ENCODE measurements around the gene ZNF398.
"Not testable (repeated sequence)": the region's sequence is repeated elsewhere in the genome, so short reads cannot be mapped to it uniquely, and the experiment has no call there.

The ZNF398 gene

DNA sequence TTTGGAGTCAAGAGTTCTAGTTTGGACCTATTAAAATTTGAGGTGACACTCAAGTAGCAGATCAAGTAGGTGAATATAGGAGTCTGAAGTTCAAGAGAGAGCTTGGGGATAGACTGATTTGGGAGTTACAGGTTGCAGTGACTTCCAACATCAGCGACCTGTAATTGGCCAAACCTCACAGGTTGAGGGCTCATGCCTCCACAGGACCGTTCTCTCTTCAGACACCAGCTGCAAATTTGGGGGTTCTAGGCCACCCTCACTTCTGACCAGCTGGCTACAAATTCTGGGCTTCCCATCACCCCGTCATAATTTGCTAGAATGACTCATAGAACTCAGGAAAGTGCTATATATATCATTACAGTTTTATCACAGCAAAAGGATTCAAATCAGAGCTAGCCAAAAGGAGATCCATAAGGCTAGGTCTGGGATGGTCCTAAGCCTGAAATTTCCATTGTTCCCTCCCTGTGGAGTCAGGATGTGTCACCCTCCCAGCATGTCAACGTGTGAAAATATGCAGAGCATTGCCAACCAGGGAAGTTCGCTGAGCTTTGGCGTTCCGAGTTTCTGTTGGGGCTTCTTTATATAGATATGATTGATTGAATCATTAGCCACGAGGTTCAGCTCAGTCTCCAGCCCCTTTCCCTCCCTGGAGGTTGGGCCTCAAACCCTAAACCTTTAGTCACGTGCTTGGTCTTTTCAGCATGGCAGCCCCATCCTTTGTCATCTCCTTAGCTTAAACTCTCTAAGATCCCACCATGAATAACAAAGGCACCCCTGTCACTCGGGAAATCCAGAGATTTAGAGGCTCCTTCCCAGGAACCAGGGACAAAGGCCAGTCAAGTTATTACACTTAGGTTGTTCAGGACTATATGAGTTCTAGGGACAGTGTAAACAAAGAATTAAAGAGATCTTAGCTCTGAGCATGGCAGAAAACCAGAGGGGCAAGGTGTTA is 71.5 kb downstream of the ZNF398 start:
- DNase-seq, result no peak
- Mint-ChIP-seq H3K27me3 (no peaks in the 10 kb centered on the region), H3K4me1 (no peaks in the 10 kb centered on the region), H3K9me3 (no peaks in the 10 kb centered on the region), H3K27ac (no peak overlapping the region), H3K4me3 (no peak overlapping the region), H3K36me3 (peaks cover 40% of the 10 kb centered on the region)
- CTCF ChIA-PET, result no interaction called here

DNA sequence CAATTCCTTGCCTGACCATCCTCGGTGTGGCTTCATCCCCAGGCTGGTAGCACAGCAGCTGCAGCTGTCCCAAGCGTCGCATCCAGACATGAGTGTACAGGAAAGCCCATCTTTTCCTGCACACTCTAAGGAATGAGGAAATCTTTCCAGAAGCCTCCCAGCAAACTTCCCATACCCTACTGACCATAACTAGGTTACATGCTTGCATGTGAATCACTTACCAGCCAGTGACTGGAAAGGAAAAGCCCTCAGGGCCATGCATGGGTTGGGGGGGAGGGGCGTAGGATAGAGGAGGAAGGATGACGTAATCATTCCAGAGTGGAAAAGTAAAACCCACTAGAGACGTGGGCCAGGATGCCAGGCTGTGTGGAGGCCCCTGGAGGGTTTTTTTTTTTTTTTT is 73.3 kb downstream of the ZNF398 start:
- H3K36me3 Mint-ChIP-seq, result peaks cover 36% of the 10 kb centered on the region
- CTCF ChIA-PET, result no interaction called here
- H3K4me1 Mint-ChIP-seq, result no peaks in the 10 kb centered on the region
- no peaks in the 10 kb centered on the region for H3K27me3 Mint-ChIP-seq
- no peak overlapping the region for H3K4me3 Mint-ChIP-seq
- H3K9me3 Mint-ChIP-seq, result no peaks in the 10 kb centered on the region
- no peak overlapping the region for H3K27ac Mint-ChIP-seq
- no peak for DNase-seq

DNA sequence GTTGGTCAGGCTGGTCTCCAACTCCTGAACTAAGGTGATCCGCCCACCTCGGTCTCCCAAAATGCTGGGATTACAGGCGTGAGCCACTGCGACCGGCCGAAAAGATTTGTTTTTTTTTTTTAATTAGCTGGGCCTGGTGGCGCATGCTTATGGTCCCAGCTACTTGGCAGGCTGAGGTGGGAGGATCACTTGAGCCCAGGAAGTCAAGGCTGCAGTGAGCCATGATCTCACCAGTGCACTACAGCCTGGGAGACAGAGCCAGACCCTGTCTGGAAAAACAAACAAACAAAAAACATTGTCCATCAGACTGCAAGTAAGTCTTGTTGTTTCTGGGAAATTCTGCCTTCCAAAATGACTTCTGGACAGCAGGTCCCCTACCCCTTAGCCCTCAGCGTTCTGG is 75.9 kb downstream of the ZNF398 start:
- Mint-ChIP-seq H3K4me1 (no peaks in the 10 kb centered on the region), H3K36me3 (peaks cover 35% of the 10 kb centered on the region), H3K27me3 (no peaks in the 10 kb centered on the region), H3K9me3 (no peaks in the 10 kb centered on the region), H3K4me3 (no peak overlapping the region), H3K27ac (no peak overlapping the region)
- DNase-seq, result no peak
- CTCF ChIA-PET, result no interaction called here

DNA sequence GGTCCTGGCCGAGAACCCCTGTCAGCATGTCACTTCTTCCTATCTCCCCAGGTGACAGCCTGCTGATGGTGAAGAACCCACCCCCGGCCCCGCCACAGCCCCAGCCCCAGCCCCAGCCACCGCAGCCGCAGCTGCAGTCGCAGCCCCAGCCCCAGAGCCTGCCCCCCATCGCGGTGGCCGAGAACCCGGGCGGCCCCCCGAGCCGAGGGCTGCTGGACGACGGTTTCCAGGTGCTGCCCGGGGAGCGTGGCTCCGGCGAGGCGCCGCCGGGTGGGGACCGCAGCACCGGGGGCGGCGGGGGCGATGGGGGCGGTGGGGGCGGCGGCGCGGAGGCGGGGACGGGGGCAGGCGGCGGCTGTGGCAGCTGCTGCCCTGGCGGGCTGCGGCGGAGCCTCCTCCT is 76.5 kb downstream of the ZNF398 start:
- Mint-ChIP-seq H3K27ac (no peak overlapping the region), H3K36me3 (peaks cover 32% of the 10 kb centered on the region), H3K4me3 (no peak overlapping the region), H3K9me3 (no peaks in the 10 kb centered on the region), H3K27me3 (no peaks in the 10 kb centered on the region), H3K4me1 (no peaks in the 10 kb centered on the region)
- no peak for DNase-seq
- CTCF ChIA-PET, result interaction anchor here (1.2 kb wide), 1 partner anchor 13 kb away, joined by 3 read pairs; no protein-coding TSS in a partner anchor

DNA sequence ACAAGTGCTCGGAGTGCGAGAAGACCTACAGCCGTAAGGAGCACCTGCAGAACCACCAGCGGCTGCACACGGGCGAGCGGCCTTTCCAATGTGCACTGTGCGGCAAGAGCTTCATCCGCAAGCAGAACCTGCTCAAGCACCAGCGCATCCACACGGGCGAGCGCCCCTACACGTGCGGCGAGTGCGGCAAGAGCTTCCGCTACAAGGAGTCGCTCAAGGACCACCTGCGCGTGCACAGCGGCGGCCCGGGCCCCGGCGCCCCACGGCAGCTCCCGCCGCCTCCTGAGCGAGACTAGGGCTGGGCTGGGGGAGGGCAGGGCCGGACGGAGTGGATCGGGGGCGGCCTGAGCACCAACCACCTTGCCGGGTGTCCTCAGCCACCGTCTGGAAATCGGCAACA is 77.1 kb downstream of the ZNF398 start:
- no peak for DNase-seq
- H3K4me3 Mint-ChIP-seq, result no peak overlapping the region
- peaks cover 27% of the 10 kb centered on the region for H3K36me3 Mint-ChIP-seq
- H3K9me3 Mint-ChIP-seq, result no peaks in the 10 kb centered on the region
- H3K4me1 Mint-ChIP-seq, result no peaks in the 10 kb centered on the region
- CTCF ChIA-PET, result interaction anchor here (1.2 kb wide), 1 partner anchor 14 kb away, joined by 3 read pairs; no protein-coding TSS in a partner anchor
- no peaks in the 10 kb centered on the region for H3K27me3 Mint-ChIP-seq
- no peak overlapping the region for H3K27ac Mint-ChIP-seq

DNA sequence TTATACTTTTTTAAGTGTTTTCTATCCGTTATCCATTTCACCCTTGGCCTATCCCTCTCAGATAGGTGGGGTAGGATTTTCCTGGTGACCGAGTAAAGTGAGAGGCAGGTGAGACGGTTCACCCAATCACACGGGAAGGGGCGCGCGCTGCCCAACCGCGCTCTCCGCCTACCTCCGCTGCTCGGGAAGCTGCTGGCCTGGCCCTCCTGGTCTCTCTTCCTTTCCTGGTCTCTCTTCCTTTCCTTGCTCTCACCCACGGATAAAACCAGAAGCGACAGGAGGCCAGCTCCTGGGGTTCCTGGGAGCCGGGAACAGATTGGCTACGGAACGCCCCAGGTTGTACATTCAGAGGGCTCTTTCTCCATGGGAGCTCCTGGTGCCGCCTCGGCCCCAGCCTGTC is 77.9 kb downstream of the ZNF398 start:
- CTCF ChIA-PET, result interaction anchor here (1.2 kb wide), 1 partner anchor 14 kb away, joined by 3 read pairs; no protein-coding TSS in a partner anchor
- Mint-ChIP-seq H3K4me3 (no peak overlapping the region), H3K4me1 (no peaks in the 10 kb centered on the region), H3K27me3 (no peaks in the 10 kb centered on the region), H3K9me3 (no peaks in the 10 kb centered on the region), H3K27ac (no peak overlapping the region), H3K36me3 (peaks cover 21% of the 10 kb centered on the region)
- no peak for DNase-seq

DNA sequence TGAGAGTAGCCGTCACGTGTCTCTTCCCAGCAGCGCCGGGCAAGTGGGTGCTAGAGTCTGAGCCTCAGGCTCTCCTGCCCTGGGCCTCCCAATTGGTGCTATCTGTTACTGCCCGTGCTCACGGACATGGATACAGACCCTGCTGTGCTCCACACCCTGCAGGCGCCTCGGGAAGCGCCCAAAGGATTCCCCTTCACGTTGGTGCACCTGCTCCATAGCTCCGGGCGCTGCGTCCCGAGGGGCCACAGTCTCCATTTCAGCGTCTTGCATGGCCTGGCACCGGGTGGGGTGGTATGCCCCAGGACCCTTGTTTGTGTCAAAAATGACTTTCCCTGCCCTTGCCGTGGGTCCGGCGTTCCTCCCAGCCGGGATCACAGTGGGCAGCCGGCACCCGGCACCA is 78.4 kb downstream of the ZNF398 start:
- Mint-ChIP-seq H3K9me3 (no peaks in the 10 kb centered on the region), H3K27ac (no peak overlapping the region), H3K4me3 (no peak overlapping the region), H3K27me3 (peaks cover under 1% of the 10 kb centered on the region), H3K36me3 (peaks cover 21% of the 10 kb centered on the region), H3K4me1 (no peaks in the 10 kb centered on the region)
- no peak for DNase-seq
- CTCF ChIA-PET, result no interaction called here

DNA sequence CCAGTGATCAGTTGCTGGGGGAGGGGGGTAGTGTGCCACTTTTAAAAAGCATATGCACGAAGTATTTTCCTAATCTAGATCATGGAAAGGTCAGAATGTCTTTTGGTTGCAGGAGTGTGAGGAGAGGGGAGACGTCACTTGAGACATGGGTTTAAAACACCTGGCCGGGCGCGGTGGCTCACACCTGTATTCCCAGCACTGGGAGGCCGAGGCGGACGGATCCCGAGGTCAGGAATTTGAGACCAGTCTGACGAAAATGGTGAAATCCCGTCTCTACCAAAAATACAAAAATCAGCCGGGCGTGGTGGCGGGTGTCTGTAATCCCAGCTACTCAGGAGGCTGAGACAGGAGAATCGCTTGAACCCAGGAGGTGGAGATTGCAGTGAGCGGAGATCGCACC is 79.1 kb downstream of the ZNF398 start:
- H3K4me1 Mint-ChIP-seq, DNase-seq, CTCF ChIA-PET, H3K27ac Mint-ChIP-seq, H3K4me3 Mint-ChIP-seq, H3K9me3 Mint-ChIP-seq, H3K27me3 Mint-ChIP-seq: not testable (repeated sequence)
- H3K36me3 Mint-ChIP-seq, result peaks cover 16% of the 10 kb centered on the region

DNA sequence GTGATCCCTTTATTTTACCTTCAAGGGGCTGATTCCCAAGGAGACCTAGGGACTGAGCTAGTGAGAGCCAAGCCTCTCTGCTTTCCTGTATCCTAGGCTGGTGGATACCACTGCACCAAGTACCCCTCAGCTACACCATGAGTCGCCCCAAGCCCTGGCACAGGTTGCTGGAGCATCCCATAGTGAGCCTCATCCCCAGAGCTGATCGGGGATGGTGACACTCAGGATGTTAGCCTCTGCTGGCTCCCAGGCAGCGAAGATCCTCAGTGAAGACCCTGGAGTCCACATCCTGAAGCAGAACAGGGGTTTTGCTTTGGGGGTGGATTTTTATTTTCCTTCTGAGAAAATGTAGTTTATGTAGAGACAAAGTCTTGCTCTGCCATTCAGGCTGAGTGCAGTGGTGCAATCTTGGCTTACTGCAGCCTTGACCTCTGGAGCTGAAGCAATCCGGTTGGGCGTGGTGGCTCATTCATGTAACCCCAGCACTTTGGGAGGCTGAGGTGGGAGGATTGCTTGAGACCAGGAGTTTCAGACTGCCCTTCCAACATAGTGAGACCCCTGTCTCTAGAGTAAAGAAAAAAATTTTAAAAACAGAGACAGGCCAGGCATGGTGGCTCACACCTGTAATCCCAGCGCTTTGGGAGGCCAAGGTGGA is 79.7 kb downstream of the ZNF398 start:
- no peak overlapping the region for H3K4me3 Mint-ChIP-seq
- H3K36me3 Mint-ChIP-seq, result peaks cover 11% of the 10 kb centered on the region
- H3K27me3 Mint-ChIP-seq, result peaks cover 7% of the 10 kb centered on the region
- no peaks in the 10 kb centered on the region for H3K9me3 Mint-ChIP-seq
- no peak overlapping the region for H3K27ac Mint-ChIP-seq
- no peaks in the 10 kb centered on the region for H3K4me1 Mint-ChIP-seq
- CTCF ChIA-PET, result no interaction called here
- DNase-seq, result no peak

DNA sequence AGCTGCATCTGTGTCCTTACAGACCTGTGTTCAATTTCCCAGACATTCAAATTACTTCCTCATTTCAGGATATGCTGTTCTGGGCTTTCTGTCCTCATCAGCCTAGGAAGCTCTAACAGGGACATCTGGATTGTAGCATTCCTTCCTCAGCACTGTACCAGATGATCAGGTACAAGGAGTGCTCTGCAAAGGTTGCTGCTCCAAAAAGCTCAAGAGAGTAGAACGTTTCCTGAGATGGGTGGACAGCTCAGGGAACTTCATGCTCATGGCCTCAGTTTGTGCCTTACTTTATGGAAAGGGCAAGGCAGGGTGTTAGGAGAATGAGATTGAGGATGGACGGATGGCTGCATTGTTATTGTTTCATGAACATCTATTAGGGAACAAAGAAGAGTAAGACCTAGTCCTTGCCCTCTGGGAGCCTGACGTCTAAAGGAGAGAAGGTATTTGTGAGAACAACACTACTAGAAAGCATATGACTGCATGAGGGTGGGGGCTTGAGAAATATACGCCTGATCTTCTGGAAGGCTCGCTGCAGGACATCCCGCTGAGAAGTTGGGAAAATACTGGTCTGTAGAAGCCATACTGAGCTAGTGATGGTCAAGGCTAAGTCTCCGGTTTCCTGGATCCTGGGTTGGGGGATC is 81.7 kb downstream of the ZNF398 start:
- DNase-seq, result no peak
- CTCF ChIA-PET, result interaction anchor here (0.8 kb wide), 1 partner anchor 14 kb away, joined by 4 read pairs; no protein-coding TSS in a partner anchor

DNA sequence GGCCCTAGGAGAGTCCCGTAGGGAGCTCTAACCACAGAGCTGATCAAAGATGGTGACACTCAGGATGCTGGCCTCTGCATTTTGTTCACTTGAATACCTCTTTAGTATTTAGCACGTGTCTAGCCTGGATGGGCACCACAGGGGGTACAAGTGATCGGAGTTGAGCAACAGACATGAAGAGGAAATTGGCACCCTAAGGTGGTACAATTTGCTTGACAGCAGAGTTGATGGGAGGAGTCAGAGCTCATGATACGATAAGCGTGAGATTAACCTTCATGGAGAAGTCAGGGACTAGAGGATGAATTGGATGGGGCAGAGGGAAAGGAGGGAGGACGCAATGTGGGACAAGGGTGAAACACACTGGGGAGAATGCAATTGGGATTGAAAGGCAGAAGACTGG is 82.3 kb downstream of the ZNF398 start:
- H3K9me3 Mint-ChIP-seq, result no peaks in the 10 kb centered on the region
- peaks cover 23% of the 10 kb centered on the region for H3K27me3 Mint-ChIP-seq
- H3K4me3 Mint-ChIP-seq, result no peak overlapping the region
- H3K27ac Mint-ChIP-seq, result no peak overlapping the region
- H3K4me1 Mint-ChIP-seq, result no peaks in the 10 kb centered on the region
- DNase-seq, result no peak
- CTCF ChIA-PET, result interaction anchor here (0.8 kb wide), 1 partner anchor 14 kb away, joined by 4 read pairs; no protein-coding TSS in a partner anchor
- peaks cover 9% of the 10 kb centered on the region for H3K36me3 Mint-ChIP-seq

More for the DNA sequence above, 81.7 kb downstream of the ZNF398 start:
- no peaks in the 10 kb centered on the region for H3K9me3 Mint-ChIP-seq
- no peaks in the 10 kb centered on the region for H3K4me1 Mint-ChIP-seq
- H3K36me3 Mint-ChIP-seq, result peaks cover 9% of the 10 kb centered on the region
- no peak overlapping the region for H3K27ac Mint-ChIP-seq
- peaks cover 20% of the 10 kb centered on the region for H3K27me3 Mint-ChIP-seq
- no peak overlapping the region for H3K4me3 Mint-ChIP-seq

DNA sequence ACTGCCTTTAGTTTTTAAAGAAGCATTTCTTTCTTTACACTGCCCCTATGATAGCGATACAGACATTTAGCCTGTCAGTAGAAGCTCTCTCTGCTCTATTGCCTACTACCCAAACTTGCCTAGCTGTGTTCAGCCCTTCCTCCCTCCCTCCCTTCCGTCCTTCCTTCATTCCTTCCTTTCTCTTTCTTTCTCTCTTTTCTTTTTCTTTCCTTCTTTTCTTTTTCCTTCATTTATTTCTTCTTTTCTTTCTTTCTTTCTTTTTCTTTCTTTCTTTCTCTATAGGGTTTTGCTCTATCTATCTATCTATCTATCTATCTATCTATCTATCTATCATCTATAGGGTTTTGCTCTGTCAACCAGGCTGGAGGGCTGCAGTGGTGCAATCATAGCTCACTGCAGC is 85.1 kb downstream of the ZNF398 start:
- CTCF ChIA-PET, result interaction anchor here (0.9 to 2.2 kb wide), 2 partner anchors 37 to 83 kb away, joined by 3 to 7 read pairs; partner anchors contain the start of gene ZNF282
- no peak for DNase-seq
- H3K4me3 Mint-ChIP-seq, result no peak overlapping the region
- no peak overlapping the region for H3K27ac Mint-ChIP-seq
- H3K36me3 Mint-ChIP-seq, result no peaks in the 10 kb centered on the region
- H3K9me3 Mint-ChIP-seq, result no peaks in the 10 kb centered on the region
- H3K4me1 Mint-ChIP-seq, result no peaks in the 10 kb centered on the region
- peaks cover 27% of the 10 kb centered on the region for H3K27me3 Mint-ChIP-seq
